NCI-H146 treated with DMSO at 0.1 percent for 48 hours (cell line): ENCODE measurements around the gene HPCAL1.

Source experiments
- DNase-seq: peaks from one replicate; lab custom pipeline; 2025; ENCODE audit not compliant: unreplicated experiment; lab: John Stamatoyannopoulos, UW

HPCAL1 gene

DNA sequence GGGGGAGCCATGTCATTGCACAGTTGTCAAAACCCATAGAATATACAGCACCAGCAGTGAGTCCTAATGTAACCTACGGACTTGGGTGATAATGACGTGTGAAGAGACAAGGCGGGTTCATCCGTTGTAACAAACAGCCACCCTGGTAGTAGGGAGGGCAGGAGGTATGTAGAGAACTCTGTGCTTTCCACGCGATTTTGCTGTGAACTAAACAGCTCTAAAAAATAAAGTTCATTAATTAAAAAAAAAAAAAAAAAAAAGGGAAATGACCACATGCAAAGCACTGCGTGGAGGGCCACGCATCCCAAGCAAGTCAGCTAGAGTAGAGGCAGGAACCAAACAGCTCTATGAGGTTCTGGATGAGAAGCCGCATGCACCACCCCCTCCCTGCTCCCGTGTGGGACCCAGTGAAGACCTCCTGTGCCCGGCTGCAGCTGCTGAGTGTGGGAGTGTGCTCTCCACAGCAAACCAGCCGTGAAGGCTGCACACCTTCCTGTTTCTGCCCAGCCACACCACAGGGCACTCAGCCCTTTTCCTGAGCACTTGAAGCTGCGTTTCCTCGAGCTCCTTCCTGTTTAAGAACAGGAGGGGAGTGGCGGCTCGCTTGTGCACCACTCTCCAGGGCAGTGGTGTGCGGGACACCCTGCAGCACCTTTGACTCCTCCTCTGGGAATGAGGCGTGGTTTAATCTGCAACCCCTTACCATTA is 79.8 kb downstream of the HPCAL1 start:
- no peak for DNase-seq

DNA sequence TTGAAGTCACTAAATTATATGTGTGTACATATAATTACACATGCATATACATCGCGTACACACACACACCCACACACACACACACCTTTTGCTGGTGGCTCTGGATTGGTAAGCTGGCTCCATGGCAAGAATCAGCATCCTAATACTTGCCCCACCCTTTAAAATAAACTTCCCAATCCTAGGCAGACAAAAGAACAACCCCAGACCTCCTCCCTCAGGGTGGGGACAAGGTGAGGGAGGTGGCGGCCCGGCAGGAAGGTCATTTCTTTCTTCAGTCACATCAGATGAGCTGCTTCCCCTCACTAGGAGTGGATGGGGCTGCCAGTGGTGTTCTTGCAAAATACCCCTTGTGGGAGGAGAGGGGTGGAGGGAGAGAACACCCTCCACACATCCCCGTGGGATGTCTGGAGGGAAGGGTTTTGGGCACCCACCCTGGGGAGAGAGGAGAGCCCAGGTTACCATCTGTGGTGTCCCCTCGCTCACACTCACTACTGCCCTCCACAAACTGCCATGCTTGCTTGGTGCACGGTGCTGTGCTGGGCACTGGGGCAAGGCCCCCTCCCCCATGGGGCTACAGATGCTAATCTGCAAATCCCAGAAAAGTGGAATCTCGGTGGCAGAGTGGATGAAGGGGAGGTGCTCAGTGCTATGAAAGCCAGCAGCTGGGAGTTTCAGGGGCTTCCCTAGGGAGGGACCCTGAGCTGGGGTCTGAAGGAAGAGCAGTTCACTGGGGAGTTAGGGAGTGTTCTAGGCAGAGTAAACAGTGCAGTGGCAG is 81.4 kb downstream of the HPCAL1 start:
- no peak for DNase-seq

DNA sequence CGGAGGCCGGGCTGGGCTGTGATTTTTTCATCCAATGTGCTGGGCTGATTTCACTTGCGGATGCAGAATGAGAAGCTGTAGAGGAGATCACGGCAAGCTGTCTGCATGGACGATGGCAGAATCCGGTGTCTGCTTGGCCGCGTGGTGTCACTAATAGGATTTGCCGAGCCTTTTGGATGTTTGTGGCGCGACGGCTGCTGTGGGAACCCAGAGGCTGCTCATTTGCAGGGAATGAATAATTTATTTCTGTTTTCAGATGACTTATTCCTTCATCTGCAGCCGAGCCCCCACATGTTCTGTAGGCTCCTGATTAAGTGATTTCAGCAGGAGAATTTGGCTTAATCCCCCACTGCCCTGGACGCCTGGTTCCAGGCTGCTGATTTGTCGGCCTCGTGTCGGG is 82.8 kb downstream of the HPCAL1 start:
- no peak for DNase-seq

DNA sequence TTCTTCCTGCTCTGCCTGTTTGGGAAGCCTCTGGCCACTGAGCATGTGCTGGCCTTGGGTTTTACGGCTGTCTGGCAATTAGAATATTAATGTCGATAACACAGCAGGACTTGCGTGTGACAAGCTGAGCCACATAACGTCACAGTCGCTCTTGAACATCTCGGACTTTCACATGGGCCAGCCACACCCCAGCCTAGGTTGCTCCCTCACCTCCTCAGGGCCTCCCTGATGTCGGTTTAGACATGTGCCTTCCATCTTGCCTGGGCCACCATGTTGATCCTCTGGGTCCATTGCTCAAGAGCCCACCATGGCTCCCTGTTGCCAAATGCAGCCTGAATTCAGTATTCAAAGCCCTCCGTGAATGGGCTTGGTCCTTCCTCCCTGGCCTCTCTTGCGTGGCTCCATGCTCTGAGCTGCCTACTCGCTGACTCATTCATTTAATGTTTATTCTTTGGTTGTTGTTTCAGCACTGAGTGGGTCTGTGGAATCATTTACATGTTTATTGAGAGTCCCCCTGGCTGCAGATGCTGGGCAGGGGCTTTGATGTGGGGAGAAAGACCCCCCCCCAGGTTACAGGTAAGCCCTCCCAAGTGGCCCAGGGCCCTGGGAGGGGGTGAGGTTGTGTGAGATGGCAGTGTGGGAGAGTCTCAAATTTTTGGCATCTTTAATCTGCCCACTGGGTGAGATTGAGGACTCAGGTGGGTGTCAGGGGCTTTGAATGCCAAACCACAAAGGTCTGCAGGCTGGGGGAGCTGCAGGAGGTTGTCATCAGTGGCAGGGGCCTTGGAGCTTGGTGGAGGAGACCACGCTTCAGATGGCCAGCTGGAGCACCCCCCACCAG is 83.4 kb downstream of the HPCAL1 start:
- DNase-seq, result no peak

DNA sequence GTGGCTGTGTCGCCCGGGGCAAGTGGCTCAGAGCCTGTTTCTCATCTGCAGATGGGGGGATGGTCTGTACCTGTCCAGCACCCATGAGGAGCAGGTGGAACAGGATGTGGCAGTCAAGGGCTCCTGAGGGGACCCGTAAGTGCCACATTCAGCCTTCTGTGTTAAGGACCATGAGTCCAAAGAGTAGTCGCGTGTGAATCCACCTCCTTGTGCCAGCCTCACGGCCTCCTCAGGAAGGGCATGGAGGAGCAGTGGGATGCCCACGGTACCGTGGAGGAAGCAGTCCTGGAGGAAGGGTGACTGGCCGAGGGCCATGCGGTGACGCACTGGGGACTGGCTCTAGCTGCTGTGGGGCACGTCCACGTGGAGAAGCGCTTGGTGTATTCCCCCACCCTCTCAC is 84.3 kb downstream of the HPCAL1 start:
- DNase-seq, result no peak

DNA sequence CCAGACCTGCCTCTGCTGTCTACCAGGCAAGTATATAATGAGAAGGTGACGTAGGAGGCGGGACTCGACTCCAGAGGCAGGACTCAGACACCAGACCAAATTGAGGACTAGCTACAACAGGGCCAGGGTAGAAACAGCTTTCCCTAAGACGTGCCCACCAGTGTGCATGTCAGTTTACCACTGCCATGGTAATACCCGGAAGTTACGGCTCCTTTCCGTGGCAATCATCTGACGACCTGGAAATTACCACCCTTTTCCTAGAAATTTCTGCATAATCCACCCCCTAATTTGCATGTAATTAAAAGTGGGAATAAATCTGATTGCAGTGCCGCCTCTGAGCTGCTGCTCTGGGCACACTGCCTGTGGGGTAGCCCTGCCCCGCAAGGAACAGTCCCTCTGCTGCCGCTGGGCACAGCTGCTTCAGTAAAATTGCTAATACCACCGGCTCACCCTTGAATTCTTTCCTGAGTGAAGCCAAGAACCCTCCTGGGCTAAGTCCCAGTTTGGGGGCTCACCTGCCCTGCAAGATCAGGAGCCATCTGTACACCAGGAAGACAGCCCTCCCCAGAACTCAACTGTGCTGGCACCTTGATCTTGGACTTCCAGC is 86.4 kb downstream of the HPCAL1 start:
- DNase-seq, result no peak

DNA sequence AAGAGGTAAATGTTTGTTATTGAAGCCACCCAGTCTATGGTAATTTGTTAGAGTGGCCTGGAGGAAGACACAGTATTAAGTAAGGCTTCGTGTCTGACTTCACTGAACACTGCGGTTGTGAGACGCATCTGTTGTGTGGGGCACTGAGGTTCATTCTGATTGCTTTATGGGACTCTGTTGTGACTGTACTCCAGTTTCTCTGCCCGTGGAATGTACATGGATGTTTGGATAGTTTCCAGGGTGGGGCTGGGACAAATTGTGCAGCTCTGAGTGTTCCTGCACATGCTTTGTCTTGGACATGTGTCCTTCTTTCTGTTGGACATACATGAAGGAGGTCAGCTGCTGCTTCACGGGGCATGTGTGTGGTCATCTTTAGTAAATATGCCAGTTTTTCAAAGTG is 86.9 kb downstream of the HPCAL1 start:
- DNase-seq, result no peak

DNA sequence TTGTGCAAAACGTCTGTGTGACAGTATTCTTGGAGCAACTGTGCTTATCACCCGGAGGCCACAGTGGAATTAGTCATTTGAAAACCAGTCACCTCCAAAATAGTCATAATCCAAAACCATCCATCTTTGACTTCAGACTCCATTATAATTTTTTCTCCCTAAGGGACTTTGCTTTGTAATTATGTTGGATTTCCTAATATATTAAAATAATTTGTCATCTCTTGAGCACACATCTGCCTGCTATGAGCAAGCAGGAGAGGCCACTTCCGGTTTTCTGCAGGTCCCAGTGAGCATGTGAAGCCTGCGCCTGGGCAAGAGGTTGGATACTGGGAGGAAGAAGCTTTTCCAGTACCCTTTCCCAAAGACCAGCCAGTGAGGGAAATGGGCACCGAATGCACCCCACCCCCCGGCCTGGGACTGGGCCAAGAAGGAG is 87.7 kb downstream of the HPCAL1 start:
- DNase-seq, result no peak

DNA sequence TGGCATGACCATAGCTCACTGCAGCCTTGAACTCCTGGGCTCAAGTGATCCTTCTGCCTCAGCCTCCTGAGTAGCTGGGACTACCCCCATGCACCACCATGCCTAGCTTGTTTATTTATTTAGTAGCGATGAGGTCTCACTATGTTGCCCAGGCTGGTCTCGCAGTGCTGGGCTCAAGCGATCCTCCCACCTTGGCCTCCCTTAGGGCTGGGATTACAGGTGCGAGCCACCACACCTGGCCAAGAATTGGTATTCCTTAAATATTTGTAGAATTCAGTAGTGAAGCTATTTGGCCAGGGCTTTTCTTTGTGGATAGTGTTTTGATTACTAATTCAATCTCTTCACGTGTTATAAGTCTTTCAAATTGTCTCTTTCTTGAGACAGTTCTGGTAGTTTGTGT is 89.4 kb downstream of the HPCAL1 start:
- DNase-seq, result no peak

DNA sequence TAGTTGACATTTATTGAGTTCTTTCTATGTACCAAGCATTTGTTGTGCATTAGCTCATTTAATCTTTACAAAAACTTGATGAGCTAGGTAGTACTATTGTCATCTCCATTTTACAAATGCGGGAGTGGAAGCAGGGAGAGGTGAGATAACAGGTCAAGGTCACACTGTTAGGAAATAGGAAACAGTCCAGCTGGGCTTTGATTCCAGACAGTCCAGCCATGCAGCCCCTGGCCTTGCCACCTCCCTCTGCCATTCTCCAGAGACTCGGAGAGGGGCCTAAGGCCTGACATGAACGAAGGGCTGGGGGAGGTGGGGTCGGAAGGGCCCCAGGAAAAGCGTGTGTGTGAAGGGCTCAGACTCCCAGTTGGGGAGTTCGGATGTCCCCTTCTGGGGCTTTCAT is 89.8 kb downstream of the HPCAL1 start:
- DNase-seq, result no peak

DNA sequence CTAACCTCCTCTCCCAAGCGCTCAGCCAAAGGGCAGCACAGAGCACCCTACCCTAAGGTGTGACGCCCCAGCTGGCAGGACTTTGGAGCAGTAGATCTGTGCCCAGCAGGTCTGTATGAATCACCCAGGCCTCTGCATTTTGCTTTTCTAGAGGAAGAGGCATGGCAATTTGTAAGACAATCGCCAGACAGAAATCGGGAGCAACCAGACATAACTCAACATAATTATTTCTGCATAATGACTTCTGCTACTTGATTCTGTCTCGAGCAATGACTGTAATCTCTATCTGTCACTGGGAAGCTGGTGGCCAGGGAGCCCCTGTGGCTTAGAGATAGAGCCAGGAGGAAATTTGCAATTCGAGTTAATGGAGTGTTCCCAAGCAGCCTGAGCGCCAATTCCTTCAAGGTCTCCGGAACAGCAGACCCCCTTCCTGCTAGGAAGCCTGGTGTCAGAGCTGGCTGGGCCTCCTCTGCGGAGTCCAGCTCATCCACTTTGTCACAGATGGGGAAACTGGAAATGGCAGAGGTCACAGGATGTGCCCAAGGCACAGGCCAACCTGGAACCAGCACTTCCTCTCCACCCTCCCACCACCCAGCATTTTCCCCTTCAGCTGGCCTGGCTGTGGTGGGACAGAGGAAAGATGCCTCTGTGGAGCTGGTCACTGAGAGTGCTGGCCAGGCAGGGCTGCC is 90.4 kb downstream of the HPCAL1 start:
- no peak for DNase-seq

DNA sequence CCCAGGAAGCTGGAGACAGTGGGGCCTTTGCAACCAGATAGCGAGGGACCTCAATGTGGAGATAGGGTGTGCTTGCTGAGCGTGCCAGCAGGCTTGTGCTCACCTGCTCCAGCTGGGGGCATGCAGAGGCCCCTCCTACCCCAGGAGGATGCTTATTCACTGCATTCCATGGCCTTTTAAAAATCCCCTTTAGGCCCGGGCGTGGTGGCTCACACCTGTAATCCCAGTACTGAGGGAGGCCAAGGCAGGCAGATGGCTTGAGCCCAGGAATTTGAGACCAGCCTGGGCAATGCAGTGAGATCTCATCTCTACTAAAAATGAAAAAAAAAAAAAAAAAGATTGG is 90.9 kb downstream of the HPCAL1 start:
- no peak for DNase-seq

DNA sequence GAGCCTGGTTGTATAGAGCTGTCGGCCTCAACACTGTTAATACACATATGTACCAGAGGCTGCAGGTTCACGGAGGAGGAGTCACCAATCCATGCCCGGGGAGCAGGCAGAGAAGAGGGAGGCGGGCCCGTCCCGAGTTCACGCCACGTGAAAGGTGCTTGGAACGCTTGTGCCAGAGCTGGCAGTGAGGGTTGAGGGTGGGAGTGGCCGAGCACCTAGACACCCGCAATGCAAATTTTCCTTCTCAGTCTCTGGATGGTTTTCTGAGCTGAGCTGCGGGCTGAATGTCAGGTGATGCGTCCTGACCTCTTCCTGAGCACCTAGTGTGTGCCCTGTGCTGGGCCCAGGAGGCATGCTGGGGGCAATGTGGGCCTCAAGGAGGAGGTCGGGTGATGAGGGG is 93.2 kb downstream of the HPCAL1 start:
- no peak for DNase-seq

DNA sequence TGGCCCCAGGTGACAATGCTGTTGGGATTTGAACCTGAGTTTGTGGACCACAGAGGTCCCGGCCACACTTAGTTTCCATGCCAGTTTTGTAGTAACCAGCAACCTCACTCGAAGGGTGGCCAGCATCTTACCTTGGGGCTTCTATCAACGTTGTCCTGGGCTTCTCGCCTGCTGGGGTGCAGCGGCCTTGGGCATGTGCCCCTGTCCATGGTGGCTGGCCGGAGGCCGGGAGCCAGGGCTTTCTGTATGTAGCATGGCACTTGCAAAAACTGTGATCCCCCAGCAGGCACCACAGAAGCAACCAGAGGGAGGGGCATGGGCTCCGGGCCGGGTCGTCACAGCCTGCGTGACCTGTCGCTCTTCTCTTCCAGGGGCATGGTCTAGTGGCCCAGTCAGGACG is 93.8 kb downstream of the HPCAL1 start:
- no peak for DNase-seq

DNA sequence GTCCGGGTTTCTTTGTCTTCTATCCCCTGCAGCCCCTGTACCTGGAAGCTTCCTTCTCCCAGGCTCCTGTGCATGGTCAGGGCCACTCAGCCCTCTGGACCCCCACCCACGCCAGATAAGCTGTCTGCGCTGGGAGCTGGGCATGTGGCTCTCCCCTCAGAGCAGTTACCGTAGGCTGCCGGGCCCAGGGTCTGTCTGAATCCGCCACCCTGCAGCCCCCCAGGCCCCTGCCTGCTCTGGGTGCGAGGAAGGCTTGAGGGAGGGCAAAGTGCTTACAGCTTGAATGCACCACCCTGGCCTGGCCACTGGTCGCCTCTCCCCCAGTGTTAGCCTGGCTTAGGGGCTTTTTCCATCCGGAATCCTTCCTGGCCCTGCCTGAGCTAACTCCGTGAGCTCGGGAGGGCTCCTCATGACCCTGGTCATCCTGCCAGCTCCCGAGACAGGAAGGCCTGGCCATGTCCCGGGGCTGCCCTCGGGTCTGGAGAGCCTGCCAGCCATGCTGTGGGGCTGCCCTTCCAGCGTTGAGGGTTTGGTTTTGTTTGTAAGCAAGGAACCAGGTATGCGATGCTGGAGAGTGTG is 94.7 kb downstream of the HPCAL1 start:
- DNase-seq, result no peak

DNA sequence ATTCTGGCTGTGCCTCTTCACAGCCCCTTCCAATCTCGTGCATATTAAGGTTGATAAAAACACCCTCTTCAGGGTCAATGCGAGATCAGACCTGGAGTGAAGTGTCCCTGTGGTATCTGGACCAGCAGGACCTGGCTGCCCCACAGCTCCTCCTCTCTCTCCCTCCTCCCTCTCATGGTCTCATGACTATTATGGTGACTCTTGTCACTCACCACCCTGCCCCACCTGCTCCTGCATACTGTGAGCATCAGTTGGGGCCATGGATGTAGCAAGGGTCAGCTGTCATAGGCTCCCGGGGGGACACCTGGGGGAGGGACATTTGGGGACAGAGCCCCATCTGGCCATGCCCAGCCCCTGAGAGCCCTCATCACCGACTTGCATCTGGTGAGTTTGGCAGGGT is 95.2 kb downstream of the HPCAL1 start:
- DNase-seq, result no peak

DNA sequence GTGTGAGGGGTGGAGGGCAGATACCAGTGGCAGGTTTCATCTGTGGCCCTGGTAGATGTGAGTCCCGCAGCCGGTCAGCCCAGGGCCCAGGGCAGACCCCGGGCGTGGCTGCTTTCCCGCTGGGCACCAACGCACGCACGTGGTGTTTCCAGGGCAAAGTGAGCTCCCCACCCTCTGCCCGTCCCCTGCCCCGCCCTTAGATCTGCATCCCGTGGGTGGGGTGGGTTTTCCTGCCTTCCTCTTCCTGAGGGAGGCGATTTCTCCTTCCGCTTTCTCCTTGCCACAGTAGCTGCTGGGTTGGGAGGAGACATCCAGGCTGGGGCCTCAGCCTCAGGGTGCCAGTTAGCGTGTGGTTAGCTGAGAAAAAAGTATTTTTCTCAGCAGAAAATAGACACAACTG is 95.8 kb downstream of the HPCAL1 start:
- DNase-seq, result no peak

DNA sequence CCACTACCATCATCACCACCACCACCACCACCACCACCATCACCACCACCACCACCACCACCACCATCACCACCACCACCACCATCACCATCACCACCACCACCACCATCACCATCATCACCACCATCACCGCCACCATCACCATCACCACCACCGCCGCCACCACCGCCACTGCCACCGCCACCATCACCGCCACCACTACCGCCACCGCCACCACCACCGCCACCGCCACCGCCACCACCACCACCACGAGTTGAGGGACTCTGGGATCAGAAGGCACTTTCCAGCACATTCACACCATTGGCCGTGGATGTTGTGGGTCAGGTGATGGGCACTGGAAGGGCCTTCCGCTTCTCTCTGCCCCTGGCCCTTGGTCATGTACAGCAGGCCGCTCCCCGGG is 96.7 kb downstream of the HPCAL1 start:
- no peak for DNase-seq

DNA sequence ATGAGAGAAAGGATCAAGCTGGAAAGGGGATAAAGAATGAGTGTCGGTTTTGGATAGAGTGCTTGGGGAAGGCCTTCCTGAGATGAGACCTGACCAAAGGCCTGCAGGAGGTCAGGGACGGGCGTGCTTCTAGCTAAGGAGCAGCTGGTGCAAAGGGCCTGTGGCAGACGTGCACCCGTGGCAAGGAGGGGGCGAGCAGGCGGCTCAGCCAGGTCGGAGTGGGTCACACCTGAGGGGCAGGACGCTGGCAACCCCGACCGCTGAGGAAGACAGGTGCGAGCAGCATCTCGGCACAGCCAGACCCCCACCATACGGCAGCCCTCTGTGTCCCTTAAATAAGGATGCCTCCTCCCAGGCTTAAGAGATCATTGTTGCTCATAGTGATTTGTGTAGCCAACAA is 97.3 kb downstream of the HPCAL1 start:
- DNase-seq, result no peak

DNA sequence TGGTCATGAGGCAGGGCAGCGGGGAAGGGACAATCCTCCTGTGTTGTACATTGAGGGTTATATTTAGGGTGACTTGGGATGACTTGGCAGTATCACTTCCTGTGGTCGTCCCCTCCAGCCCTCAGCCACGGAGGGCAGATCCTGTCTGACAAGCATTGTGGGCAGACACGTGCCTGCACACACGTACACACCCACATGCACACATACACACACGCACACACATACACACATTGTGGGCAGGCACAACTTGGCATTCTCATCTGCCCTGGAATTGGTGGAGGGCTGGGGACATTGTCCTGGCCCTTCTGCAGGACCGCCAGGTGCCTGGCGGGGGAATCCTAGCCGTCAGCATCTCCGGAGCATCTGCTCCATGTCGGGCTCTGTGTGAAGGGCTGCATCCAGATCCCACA is 97.9 kb downstream of the HPCAL1 start:
- DNase-seq, result no peak
